Measurements from ENCODE around the gene TMEM202. TPM values are rescaled to one million over a fixed set of nuclear protein-coding genes. Genes with fewer than 3 reads are reported as not detected.

Gene TMEM202
- total and polyA plus RNA-seq, 4 donors: not detected

GRCh38 chr15:72450805-72451204, 52.7 kb downstream of the TMEM202 start:
- H3K4me3 ChIP-seq (ENCODE audit: low read depth in 1 of 3, low read length in 3 of 3): no peak overlapping the region
- TF ChIP-seq, protein P1, sequence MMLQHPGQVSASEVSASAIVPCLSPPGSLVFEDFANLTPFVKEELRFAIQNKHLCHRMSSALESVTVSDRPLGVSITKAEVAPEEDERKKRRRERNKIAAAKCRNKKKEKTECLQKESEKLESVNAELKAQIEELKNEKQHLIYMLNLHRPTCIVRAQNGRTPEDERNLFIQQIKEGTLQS (IDR thresholded peaks at IDR 0.05): no peak
- no peaks in the 10 kb centered on the region for H3K36me3 ChIP-seq (ENCODE audit: control insufficient read depth in 4 of 4, insufficient read depth in 3 of 4, low read depth in 1 of 4, low read length in 3 of 4)
- H3K9ac ChIP-seq (ENCODE audit: low read depth in 1 of 2, low read length in 2 of 2): no peak overlapping the region
- no peaks in the 10 kb centered on the region for H3K9me3 ChIP-seq (ENCODE audit: control insufficient read depth in 4 of 4, low read length in 3 of 4)
- 91% methylated on average over 6 of the region's 6 CpGs for WGBS
- no peak overlapping the region for H3K27ac ChIP-seq (ENCODE audit: low read depth in 1 of 2, low read length in 2 of 2)
- no peaks in the 10 kb centered on the region for H3K27me3 ChIP-seq (ENCODE audit: control insufficient read depth in 4 of 4, insufficient read depth in 4 of 4, low read length in 3 of 4)
- H3K4me1 ChIP-seq (ENCODE audit: control insufficient read depth in 4 of 4, insufficient read depth in 4 of 4, low read length in 3 of 4): no peaks in the 10 kb centered on the region
- no peak for DNase-seq (ENCODE audit: low spot score)

DNA sequence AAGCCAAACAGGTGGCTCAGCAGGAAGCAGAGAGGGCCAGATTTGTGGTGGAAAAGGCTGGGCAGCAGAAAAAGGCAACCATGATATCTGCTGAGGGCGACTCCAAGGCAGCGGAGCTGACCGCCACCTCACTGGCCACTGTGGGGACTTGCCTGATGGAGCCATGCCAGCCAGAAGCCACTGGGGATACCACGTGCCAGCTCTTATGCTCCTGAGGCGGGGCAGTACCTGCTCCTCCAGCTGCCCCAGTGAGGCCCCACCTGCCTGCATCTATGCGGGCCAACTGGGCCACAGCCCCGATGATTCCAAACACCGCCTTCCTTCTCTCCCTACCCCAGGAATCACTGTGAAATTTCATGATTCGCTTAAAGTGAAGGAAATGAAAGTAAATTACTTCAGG, 53.1 kb downstream of the TMEM202 start:
- H3K27me3 ChIP-seq (ENCODE audit: control insufficient read depth in 4 of 4, insufficient read depth in 4 of 4, low read length in 3 of 4): no peaks in the 10 kb centered on the region
- DNase-seq (ENCODE audit: low spot score): no peak
- TF ChIP-seq GABPA (IDR thresholded peaks at IDR 0.05 in 1 of 2, conservative IDR thresholded peaks at IDR 0.05 in 1 of 2) (no peak), JUND (IDR thresholded peaks at IDR 0.05) (no peak), FOXA2 (IDR thresholded peaks at IDR 0.05) (no peak), TAF1 (conservative IDR thresholded peaks at IDR 0.05) (no peak), EGR1 (IDR thresholded peaks at IDR 0.05; ENCODE audit: low read depth in 2 of 2) (no peak), HNF4G (IDR thresholded peaks at IDR 0.05) (no peak), HNF4A (conservative IDR thresholded peaks at IDR 0.05) (no peak), SP1 (IDR thresholded peaks at IDR 0.05) (no peak), FOXA1 (IDR thresholded peaks at IDR 0.05) (no peak), RXRA (IDR thresholded peaks at IDR 0.05) (no peak), YY1 (IDR thresholded peaks at IDR 0.05) (no peak), MAX (IDR thresholded peaks at IDR 0.05) (no peak), NR2F2 (IDR thresholded peaks at IDR 0.05) (no peak), RAD21 (IDR thresholded peaks at IDR 0.05) (no peak)
- TF ChIP-seq, protein P2, sequence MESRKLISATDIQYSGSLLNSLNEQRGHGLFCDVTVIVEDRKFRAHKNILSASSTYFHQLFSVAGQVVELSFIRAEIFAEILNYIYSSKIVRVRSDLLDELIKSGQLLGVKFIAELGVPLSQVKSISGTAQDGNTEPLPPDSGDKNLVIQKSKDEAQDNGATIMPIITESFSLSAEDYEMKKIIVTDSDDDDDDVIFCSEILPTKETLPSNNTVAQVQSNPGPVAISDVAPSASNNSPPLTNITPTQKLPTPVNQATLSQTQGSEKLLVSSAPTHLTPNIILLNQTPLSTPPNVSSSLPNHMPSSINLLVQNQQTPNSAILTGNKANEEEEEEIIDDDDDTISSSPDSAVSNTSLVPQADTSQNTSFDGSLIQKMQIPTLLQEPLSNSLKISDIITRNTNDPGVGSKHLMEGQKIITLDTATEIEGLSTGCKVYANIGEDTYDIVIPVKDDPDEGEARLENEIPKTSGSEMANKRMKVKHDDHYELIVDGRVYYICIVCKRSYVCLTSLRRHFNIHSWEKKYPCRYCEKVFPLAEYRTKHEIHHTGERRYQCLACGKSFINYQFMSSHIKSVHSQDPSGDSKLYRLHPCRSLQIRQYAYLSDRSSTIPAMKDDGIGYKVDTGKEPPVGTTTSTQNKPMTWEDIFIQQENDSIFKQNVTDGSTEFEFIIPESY (IDR thresholded peaks at IDR 0.05): no peak
- TF ChIP-seq, protein P1 (IDR thresholded peaks at IDR 0.05): no peak
- TF ChIP-seq, protein P3, sequence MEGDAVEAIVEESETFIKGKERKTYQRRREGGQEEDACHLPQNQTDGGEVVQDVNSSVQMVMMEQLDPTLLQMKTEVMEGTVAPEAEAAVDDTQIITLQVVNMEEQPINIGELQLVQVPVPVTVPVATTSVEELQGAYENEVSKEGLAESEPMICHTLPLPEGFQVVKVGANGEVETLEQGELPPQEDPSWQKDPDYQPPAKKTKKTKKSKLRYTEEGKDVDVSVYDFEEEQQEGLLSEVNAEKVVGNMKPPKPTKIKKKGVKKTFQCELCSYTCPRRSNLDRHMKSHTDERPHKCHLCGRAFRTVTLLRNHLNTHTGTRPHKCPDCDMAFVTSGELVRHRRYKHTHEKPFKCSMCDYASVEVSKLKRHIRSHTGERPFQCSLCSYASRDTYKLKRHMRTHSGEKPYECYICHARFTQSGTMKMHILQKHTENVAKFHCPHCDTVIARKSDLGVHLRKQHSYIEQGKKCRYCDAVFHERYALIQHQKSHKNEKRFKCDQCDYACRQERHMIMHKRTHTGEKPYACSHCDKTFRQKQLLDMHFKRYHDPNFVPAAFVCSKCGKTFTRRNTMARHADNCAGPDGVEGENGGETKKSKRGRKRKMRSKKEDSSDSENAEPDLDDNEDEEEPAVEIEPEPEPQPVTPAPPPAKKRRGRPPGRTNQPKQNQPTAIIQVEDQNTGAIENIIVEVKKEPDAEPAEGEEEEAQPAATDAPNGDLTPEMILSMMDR (IDR thresholded peaks at IDR 0.05; ENCODE audit: low read depth, low read length, missing input control): no peak
- TF ChIP-seq, protein P4, sequence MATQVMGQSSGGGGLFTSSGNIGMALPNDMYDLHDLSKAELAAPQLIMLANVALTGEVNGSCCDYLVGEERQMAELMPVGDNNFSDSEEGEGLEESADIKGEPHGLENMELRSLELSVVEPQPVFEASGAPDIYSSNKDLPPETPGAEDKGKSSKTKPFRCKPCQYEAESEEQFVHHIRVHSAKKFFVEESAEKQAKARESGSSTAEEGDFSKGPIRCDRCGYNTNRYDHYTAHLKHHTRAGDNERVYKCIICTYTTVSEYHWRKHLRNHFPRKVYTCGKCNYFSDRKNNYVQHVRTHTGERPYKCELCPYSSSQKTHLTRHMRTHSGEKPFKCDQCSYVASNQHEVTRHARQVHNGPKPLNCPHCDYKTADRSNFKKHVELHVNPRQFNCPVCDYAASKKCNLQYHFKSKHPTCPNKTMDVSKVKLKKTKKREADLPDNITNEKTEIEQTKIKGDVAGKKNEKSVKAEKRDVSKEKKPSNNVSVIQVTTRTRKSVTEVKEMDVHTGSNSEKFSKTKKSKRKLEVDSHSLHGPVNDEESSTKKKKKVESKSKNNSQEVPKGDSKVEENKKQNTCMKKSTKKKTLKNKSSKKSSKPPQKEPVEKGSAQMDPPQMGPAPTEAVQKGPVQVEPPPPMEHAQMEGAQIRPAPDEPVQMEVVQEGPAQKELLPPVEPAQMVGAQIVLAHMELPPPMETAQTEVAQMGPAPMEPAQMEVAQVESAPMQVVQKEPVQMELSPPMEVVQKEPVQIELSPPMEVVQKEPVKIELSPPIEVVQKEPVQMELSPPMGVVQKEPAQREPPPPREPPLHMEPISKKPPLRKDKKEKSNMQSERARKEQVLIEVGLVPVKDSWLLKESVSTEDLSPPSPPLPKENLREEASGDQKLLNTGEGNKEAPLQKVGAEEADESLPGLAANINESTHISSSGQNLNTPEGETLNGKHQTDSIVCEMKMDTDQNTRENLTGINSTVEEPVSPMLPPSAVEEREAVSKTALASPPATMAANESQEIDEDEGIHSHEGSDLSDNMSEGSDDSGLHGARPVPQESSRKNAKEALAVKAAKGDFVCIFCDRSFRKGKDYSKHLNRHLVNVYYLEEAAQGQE (IDR thresholded peaks at IDR 0.05): no peak

More for the DNA sequence above, 53.1 kb downstream of the TMEM202 start:
- Histone ChIP-seq H3K27ac (ENCODE audit: low read depth in 1 of 2, low read length in 2 of 2) (no peak overlapping the region), H3K36me3 (ENCODE audit: control insufficient read depth in 4 of 4, insufficient read depth in 3 of 4, low read depth in 1 of 4, low read length in 3 of 4) (no peaks in the 10 kb centered on the region), H3K4me3 (ENCODE audit: low read depth in 1 of 3, low read length in 3 of 3) (no peak overlapping the region), H3K9me3 (ENCODE audit: control insufficient read depth in 4 of 4, low read length in 3 of 4) (no peaks in the 10 kb centered on the region), H3K4me1 (ENCODE audit: control insufficient read depth in 4 of 4, insufficient read depth in 4 of 4, low read length in 3 of 4) (no peaks in the 10 kb centered on the region), H3K9ac (ENCODE audit: low read depth in 1 of 2, low read length in 2 of 2) (no peak overlapping the region)
- WGBS: 88% methylated on average over 9 of the region's 9 CpGs
